Measurements from ENCODE around the gene MTIF3.
"Not testable (repeated sequence)": the region's sequence is repeated elsewhere in the genome, so short reads cannot be mapped to it uniquely, and the experiment has no call there.

Gene MTIF3

DNA sequence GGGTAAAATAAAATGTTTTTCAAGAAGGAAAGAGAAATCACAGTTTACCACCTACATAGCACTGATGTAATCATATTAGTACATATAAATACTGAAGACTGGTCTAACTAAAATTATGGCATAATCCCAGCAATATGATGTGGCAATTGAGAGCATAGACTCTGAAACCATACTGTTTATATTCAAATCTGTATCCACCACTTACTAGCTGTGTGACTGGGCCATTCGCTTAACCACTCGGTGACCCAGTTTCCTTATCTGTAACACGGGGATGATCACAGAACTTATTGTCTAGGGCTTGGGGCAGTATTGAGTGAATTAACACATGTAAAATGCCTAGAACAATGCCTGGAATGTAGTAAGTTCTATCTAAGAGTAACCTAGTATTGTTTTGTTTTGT is 39.0 kb downstream of the MTIF3 start:
- DNase-seq (ENCODE audit: low spot score), result no peak

DNA sequence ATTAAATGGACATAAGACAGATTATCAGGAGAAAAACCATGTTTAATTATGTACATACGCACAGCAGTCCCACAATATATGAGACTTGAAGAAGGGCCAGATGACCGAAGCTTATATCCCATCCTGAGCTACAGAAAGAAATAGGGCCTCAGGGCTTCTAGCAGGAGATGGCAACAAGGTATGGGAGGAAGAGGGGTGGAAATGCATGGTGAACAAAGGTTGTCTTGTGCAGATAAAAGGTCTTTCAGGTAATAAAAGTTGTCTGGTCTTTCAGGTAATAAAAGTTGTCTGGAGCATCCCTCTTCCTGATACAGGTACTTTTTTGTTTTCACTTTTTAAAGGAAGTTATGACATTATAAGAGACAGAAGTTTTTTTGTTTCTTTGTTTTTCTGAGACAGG is 41.4 kb downstream of the MTIF3 start:
- DNase-seq (ENCODE audit: low spot score), result no peak

DNA sequence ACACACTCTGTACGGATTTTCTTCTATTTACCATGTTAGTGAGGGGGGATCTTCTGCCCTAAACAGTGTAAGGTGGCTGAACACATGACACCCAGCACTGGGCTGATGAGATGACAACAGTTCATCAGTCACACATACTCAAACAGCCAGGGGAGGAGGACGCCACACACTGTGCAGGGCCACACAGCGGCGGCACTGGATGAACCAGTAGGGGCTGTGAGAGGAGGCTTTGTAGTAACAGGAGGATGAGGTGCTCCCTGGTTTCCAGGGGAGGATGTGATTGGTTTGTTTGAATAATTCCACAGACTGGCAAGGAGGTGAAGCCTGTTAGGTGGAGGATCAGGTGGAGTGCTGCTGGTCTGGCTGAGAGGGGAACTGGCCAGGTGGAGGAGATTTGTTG is 42.3 kb downstream of the MTIF3 start:
- DNase-seq (ENCODE audit: low spot score), result no peak

DNA sequence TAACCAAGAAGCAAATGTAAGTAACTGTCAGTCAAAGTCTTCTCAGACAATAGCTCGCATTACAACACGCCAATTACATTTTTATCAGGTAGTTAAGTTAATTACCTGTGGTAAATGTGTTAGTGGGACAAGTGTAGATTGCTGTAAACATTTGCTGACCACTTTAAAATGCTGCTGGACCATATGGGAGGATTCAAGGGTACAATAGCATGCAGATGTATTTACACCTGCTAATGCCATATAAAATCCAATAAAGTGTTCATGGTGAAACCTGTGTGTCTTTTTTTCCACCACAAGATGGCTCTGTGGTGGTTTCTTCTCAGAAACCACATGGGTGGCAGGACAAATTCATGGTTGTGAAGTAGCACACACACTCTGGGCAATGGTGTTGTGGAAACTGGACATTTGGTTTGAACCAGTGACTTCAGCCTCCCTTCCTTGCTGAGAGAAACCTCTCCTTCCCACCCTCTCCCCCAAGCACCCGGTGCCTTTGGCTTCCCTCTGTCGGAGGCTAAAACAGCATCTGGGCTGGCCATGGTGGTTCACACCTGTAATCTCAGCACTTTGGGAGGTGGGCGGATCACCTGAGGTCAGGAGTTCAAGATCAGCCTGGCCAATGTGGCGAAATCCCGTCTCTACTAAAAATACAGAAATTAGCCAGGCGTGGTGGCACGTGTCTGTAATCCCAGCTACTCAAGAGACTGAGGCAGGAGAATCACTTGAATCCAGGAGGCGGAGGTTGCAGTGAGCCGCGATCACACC is 44.0 kb downstream of the MTIF3 start:
- DNase-seq (ENCODE audit: low spot score), result peak; percentile 54

DNA sequence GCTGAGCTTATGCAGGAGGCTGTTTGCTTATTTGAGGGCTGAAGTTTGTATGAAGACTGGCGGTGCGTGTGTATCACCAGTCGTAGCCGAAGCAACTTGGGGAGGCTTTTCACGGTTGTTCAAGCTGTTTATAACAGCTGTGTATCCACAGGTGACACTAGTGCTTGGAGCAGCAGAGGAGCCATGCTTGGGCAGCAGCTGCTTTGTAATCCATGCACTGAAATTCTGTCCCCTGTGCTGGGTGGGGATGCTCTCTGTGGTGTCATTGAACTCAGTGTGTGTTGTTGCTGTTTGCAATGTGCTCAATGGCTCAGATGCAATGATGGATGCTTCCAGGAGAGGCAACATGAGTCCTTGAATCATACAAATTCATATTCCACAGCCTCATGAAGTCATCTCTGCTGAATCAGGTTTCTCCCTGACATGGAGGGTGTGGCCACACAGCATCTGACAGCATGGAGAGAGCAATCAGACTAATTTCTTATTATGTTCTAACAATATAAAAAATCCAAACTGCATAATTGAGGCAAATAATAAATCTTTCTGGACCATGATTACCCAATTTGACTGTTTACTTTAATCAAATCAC is 44.7 kb downstream of the MTIF3 start:
- no peak for DNase-seq (ENCODE audit: low spot score)

DNA sequence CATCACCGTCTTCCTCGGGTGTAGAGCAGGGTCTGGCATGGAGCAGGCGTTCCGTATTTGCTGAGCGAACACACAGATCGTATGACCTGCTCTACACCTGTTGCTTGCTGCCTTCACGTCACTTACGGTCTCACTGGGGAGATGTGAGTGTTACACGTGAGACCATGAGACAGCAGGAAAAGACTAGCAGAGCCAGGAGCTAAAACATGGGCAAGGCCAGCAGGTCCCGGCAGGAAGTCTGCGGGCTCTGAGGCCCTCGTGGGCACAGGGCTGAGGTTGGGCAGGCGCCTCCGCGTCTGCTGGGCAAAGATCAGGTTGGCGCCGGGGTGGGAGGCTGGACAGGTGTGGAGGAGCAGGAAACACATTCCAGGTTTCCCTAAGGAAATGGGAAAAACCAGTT is 45.7 kb downstream of the MTIF3 start:
- DNase-seq (ENCODE audit: low spot score), result no peak

DNA sequence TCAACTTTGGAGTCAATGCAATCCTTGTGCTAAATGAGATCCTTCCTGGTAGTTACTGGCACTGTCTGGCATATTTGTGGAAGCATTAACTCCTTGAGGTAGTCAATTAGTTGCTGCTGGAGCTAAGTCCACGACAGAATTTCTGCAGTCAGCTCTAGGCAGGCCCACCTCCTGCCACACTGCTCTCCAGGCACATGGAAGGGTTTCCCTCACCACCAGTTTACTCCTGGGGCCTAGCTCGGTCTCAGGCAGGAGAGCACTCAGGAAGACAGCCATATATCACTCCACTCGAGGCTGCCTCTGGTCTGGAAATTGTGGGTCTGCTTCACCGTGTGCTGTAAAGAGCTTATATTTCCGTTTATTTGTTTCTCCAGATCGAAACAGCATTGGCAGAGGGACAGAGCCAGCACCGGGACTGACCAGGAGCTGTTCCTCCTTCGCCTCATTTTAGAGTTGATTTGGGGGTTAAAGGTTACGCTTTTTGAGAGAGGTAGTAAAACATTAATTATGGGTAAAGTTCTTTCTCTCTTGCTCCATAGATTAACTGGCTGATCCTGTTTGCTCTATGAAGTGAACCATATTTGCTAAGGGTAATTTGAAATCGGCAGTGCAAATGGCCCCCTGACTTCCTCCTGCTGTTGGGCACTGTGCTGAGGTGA is 46.5 kb downstream of the MTIF3 start:
- no peak for DNase-seq (ENCODE audit: low spot score)

DNA sequence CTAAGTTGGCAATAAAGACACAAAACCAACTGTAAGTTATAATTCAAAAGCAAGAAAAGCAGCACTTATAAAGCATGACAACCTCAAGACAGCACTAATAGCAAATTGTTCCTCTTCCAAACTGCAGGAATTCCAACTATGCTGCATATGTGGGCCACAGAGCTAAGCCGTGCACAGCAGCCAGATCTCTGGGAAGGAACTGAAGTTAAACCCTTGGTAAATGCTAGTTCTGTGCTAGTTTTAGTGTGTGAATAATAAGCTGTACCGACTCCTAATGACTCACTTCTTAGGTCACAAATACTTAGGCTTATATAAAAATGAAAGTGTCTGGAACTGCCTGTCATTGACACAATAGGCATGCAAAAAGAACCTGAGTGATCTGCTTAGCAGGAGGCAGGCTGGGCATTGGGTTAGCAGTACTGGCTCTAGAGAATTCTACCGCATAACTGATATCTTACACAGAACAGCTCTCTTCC is 47.1 kb downstream of the MTIF3 start:
- DNase-seq (ENCODE audit: low spot score), result peak; percentile 87

DNA sequence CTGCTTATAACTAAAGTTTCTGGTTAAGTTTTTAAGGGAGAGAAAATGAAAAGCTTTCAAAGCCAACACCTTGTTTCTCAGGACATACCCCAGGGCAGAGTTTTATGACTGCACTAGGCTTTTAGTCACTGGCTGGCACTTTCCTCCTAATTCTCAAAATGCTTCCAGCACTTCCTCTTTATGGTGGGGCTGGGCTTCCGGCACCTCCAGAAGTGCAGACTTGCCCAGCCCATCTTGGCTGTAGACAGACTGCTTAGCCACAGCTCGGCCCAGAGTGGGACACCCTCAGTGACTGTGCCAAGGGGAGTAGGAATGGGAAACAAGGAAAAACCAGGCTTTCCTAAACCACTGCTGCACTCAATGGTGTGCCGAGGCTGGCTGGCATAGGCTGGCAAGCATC is 49.2 kb downstream of the MTIF3 start:
- no peak for DNase-seq (ENCODE audit: low spot score)

DNA sequence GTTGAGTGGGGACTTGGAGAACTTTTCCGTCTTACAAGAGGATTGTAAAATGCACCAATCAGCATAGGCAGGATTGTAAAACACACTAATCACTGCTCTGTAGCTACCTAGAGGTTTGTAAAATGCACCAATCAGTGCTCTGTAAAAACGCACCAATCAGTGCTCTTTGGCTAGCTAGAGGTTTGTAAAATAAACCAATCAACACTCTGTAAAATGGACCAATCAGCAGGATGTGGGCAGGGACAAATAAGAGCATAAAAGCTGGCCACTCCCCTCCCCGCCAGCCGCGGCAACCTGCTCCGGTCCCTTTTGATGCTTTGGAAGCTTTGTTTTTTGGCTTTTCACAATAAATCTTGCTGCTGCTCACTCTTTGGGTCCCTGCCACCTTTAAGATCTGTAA is 50.0 kb downstream of the MTIF3 start:
- DNase-seq (ENCODE audit: low spot score), result not testable (repeated sequence)

DNA sequence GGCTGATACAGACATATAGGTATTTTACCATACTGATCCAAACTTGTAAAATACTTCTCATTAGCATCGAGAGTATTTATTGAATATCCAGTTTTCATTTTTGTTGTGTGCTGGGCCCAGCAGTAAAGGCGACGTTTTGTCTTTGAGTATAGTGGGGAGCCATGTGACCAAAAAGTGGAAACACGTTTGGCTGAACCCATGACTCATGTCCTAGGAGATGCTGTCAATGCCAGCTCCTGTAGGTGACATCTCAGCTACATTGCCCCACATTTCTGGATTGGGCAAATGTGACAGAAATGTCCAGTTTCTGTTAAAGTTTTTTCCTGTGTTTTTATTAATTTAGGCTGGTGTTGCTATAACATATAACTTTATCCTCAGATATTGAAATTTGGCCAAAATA is 52.0 kb downstream of the MTIF3 start:
- no peak for DNase-seq (ENCODE audit: low spot score)

DNA sequence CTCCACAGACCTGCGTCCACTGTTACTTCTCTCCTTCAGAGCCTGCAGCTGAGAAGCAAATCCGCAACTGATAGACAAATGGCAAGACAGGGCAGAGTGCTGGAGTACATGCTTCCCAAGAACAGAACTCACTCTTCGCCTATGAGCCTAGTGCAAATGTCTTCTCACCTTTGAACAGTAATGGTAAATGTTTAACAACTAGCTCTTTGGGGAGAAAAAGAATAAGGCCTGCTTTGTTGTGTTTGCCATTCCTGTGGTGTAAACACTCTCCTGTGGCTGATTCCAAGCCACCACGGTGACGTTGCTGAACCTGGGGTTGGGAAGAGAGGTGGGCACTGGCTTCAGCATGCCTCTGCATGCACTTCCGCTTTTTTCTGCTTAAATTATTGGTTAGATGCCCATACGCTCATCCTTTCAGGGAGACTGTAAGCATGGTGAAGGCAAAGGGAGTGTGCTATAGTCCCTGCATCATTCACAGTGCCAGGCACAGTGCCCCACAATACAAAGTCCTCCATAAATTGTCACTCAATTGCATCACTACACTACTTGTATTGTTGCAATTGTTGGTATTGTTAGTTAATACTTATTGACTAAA is 54.0 kb downstream of the MTIF3 start:
- no peak for DNase-seq (ENCODE audit: low spot score)

DNA sequence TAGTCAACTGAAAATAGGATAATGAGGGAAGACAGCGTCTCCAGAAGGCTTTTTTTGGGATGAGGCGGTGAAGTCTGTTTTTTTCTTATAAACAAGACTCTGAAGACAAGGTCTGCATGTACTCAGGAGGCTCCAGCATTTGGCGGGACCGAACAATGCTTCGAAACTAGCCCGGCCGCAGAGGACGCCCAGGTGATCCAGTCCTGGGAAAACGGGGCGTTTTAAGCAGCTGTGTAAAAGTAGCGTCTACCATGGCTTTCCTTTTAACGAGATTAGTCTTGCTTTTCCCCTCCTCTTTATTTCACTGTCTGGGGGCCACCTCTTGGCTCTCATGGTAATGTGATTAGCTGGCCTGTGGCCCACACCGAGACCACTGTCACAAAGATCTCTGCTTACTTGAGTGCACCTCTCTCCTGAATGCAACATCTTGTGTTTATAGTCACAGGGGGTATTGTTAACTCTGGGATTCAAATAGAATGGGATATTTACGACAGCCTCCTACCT is 55.3 kb downstream of the MTIF3 start:
- no peak for DNase-seq (ENCODE audit: low spot score)

DNA sequence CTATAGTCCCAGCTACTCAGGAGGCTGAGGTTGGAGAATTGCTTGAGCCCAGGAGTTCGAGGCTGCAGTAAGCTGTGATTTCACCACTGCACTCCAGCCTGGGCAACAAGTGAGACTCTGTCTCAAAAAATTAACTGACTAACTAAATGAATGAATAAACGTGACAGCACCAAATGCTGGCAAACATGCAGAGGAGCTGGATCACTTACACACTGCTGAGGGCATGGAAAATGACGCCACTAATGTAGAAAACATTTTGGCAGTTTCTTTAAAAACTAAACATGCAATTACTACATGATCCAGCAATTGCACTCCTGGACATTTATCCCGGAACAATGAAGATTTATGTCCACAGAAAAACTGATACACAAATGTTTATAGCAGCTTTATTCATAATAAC is 57.3 kb downstream of the MTIF3 start:
- no peak for DNase-seq (ENCODE audit: low spot score)

DNA sequence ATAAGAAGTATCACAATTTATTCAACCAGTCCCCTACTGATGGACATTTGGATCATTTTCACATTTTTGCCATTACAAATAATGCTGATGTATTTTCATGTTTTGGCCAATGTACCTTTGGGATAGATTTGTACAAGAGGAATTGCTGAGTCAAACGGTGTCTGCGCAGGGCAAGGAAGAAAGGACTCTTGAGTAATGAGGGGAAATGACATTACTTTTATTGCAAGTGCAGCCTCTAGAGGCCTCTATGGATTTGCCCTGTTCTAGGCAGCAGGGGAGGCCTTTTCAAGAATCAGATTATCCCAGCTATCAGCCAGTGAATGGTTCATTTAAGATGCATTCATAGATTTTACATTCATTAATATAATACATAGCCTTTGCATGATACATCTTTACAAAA is 58.9 kb downstream of the MTIF3 start:
- no peak for DNase-seq (ENCODE audit: low spot score)

DNA sequence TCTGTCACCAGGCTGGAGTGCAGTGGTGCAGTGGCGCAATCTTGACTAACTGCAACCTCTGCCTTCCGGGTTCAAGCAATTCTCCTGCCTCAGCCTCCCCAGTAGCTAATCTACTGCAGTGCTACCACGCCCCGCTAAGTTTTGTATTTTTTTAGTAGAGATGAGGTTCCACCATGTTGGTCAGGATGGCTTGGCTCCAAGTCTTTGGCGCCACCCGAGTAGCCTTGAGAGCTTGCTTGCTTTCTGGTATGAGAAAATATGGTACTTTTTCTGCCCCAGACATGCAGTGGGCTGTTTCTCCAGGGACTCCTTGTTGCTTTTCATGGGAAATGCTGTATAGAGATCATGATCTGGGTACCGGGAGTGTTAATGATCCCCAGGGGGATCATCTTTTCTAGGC is 60.5 kb downstream of the MTIF3 start:
- no peak for DNase-seq (ENCODE audit: low spot score)

DNA sequence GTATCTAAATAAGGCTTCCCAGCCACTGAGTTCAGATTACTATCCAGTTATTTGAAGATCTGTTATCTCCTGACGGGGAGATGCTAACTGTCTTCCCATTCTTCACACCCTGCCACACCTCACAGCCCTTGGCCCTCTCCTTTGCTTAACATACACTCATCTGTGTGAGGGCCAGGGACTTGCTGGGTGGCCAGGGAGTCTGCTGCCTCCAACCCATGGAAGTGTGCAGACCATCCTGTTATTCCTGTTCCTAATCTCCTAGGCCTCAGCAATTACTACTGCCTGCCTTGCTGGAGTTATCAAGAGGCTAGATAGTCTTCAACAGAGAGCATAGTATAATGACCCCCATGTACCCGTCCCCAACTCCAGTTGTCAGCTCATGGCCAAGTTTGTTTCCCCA is 62.1 kb downstream of the MTIF3 start:
- DNase-seq (ENCODE audit: low spot score), result no peak

All from AG08395 (cell line).